BLaER1 (cell line): ENCODE data around the gene PSMD1.

Source experiments
- H3K27ac ChIP-seq: shearing (Covaris generic); formaldehyde crosslinking; 2 replicates; pipeline ENCODE4 v1.8.1; 2022
- H3K27me3 ChIP-seq: shearing (Covaris generic); formaldehyde crosslinking; 2 replicates; pipeline ENCODE4 v1.8.1; 2022
- H3K36me3 ChIP-seq: shearing (Covaris generic); formaldehyde crosslinking; 2 replicates; pipeline ENCODE4 v1.8.1; 2022
- H3K4me1 ChIP-seq: shearing (Covaris generic); formaldehyde crosslinking; 2 replicates; pipeline ENCODE4 v1.8.1; 2022
- H3K4me2 ChIP-seq: shearing (Covaris generic); formaldehyde crosslinking; 2 replicates; pipeline ENCODE4 v1.8.1; 2022
- H3K4me3 ChIP-seq: shearing (Covaris generic); formaldehyde crosslinking; 2 replicates; pipeline ENCODE4 v1.8.1; 2022
- H3K9ac ChIP-seq: shearing (Covaris generic); formaldehyde crosslinking; 2 replicates; pipeline ENCODE4 v1.8.1; 2022
- H3K9me3 ChIP-seq: shearing (Covaris generic); formaldehyde crosslinking; 2 replicates; pipeline ENCODE4 v1.8.1; 2022
- H4K20me1 ChIP-seq: shearing (Covaris generic); formaldehyde crosslinking; 2 replicates; pipeline ENCODE4 v1.8.1; 2022
- Cebpa-rat ChIP-seq: shearing (Covaris generic); IDR thresholded peaks from 2 replicates; pipeline ENCODE4 v1.8.1; 2022

PSMD1 gene

GRCh38 chr2:231212329-231212845 lies 155.7 kb downstream of the PSMD1 start:
- H3K27ac ChIP-seq = 0 out of 2 replicates have a peak overlapping the region, but pooled peaks have one; percentile 33
- no peak overlapping the region for H3K4me3 ChIP-seq
- peak overlapping the region; percentile 45 for H3K4me2 ChIP-seq
- no peaks in the 10 kb centered on the region for H4K20me1 ChIP-seq
- peaks cover 38% of the 10 kb centered on the region for H3K4me1 ChIP-seq
- H3K36me3 ChIP-seq = 0 out of 2 replicates have a peak, but pooled peaks cover 6% of the 10 kb centered on the region
- no peaks in the 10 kb centered on the region for H3K9me3 ChIP-seq
- H3K9ac ChIP-seq = no peak overlapping the region
- H3K27me3 ChIP-seq = no peaks in the 10 kb centered on the region
- TF ChIP-seq Cebpa-rat = no peak

GRCh38 chr2:231213931-231214642 lies 157.4 kb downstream of the PSMD1 start:
- Histone ChIP-seq H3K4me2 (peak overlapping the region; percentile 18; the same call in 1 of the 2 replicates), H3K9me3 (no peaks in the 10 kb centered on the region), H3K27me3 (no peaks in the 10 kb centered on the region), H3K4me1 (peaks cover 38% of the 10 kb centered on the region), H4K20me1 (no peaks in the 10 kb centered on the region), H3K27ac (0 out of 2 replicates have a peak overlapping the region, but pooled peaks have one; percentile 8), H3K9ac (no peak overlapping the region), H3K36me3 (no peaks in the 10 kb centered on the region), H3K4me3 (no peak overlapping the region)
- no peak for TF ChIP-seq Cebpa-rat

- Histone ChIP-seq H4K20me1 (no peaks in the 10 kb centered on the region), H3K9me3 (no peaks in the 10 kb centered on the region), H3K27me3 (no peaks in the 10 kb centered on the region), H3K27ac (no peak overlapping the region), H3K4me2 (no peak overlapping the region), H3K4me1 (peaks cover 12% of the 10 kb centered on the region), H3K4me3 (no peak overlapping the region), H3K9ac (no peak overlapping the region), H3K36me3 (no peaks in the 10 kb centered on the region)
- no peak for TF ChIP-seq Cebpa-rat
These were observed 161.7 kb downstream of the PSMD1 start for GRCh38 chr2:231218366-231218765.

GRCh38 chr2:231219289-231219688 lies 162.6 kb downstream of the PSMD1 start:
- H3K4me1 ChIP-seq = peaks cover 3% of the 10 kb centered on the region
- H4K20me1 ChIP-seq = no peaks in the 10 kb centered on the region
- no peak for TF ChIP-seq Cebpa-rat
- H3K9me3 ChIP-seq = no peaks in the 10 kb centered on the region
- no peak overlapping the region for H3K4me2 ChIP-seq
- H3K27me3 ChIP-seq = no peaks in the 10 kb centered on the region
- no peak overlapping the region for H3K4me3 ChIP-seq
- H3K36me3 ChIP-seq = no peaks in the 10 kb centered on the region
- H3K9ac ChIP-seq = no peak overlapping the region
- no peak overlapping the region for H3K27ac ChIP-seq

GRCh38 chr2:231221761-231222160 lies 165.1 kb downstream of the PSMD1 start:
- H3K27ac ChIP-seq = no peak overlapping the region
- no peak overlapping the region for H3K4me3 ChIP-seq
- no peaks in the 10 kb centered on the region for H3K27me3 ChIP-seq
- no peak for TF ChIP-seq Cebpa-rat
- no peaks in the 10 kb centered on the region for H3K36me3 ChIP-seq
- no peaks in the 10 kb centered on the region for H3K4me1 ChIP-seq
- H3K4me2 ChIP-seq = no peak overlapping the region
- no peaks in the 10 kb centered on the region for H4K20me1 ChIP-seq
- no peaks in the 10 kb centered on the region for H3K9me3 ChIP-seq
- no peak overlapping the region for H3K9ac ChIP-seq
